Stimulated activated CD8-positive, alpha-beta memory T cell treated with anti-CD3 and anti-CD28 coated beads, Interleukin-15, amount 100 ng/mL, for 4 hours (primary cell): ENCODE results near the gene ARHGAP25.
A peak's percentile ranks its signal among the peaks of the same experiment; 100 is the strongest.

ENCODE experiments used
- DNase-seq, 2 donors: peaks; one replicate each; pipeline ENCODE4 v3.0.0-alpha.2; 2020; ENCODE audit warnings: low read depth in 2 of 2

The ARHGAP25 gene

DNA sequence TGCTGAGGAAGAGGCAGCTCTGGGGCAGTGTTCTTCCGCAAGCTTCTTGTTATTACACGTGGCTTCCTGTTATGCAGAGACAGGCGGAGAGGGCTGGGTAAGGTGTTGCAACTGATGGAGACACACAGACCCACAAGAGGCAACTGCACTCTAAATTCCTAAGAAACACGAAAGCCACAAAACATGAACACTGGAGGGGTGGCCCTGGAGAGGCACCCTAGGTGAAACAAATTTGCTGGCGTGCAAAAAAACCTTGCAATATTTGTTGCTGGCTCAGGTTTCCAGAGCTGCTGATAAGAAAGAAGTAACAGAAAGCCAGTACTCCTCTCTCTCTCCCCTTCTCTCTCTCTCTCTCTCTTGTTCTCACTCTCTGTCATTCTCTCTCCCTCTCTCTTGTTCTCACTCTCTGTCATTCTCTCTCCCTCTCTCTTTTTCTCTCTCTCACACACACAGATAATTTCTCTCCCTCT lies 31.8 kb downstream of the ARHGAP25 start:
- no peak for DNase-seq

DNA sequence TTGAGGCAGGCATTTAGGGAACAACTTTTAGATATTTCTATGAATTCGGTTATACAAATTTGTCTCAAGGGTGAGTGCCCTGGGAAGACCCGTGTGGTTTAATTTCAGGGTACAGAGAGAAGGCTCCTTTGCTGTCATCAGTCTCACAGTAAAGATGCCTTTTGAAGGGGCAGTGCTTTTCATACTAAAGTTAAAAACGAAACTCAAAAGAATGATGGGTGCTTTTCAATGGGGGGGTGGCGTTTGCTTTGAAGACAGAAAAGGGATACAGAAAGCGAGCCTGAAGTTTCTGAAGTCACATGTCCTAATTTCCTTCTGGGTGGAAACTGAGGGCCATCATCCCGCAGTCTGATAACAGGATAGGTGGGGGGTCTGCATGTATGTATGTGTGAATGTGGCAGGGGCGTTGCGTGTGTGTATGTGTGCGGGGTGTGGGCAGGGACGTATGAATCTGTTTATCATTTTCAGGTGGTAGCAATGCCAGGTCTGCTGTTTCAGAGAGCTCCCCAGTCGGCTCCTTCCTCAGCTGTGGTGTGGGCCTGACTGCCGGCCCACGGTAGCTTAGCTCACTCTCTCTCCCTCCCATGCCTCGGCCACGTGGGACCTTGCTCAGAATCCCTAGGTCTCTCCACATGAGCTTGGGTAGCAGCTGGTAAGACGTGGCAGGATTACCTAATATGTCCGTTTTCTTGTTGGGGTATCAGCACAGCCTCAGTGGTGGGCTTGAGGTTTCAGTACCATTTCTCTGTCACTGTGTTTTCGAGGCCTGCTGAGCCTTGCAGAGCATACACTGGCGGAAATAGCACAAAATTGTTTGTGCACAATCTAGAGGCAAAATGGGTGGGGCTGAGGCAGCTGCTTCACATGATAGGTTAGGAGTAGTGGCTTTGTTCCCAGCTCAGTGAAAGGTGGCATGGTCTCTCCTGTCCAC lies 32.7 kb downstream of the ARHGAP25 start:
- DNase-seq: no peak

DNA sequence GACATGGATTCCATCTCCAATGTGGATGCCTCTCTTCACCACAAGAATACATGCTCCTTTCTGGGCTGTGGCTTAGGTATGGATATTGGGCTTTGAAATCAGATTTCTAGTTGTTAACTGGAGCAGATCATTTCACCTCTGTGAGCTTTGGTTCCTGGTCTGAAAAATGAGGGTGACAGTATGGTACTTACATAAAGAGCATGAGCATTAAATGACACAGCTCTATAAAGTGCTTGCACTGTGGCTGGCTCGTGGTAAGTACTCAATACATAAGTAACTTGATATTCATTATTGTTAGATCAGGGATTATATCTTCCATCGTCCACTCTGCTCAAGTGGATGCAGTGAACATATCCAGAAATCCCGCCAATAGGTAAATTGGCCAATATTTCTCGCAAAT lies 33.4 kb downstream of the ARHGAP25 start:
- no peak for DNase-seq

DNA sequence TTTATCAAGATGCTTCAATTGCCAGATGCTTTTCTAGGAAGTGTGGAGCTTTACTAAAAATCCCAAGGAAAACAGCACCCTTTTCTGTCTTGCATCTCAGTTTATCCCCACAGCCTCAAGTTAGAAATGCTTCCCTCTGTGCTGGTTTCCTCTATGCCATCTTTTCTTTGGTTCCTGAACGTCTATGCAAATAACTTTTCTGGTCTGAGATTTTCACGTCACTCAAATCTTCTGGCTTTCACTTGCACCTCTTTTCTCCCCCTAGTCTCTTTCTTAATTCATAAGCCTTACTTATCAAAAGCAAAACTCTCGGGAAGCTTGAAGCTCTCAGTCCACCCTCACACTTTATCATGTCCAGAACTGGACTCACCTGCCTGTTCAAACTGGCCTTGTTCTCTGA lies 33.9 kb downstream of the ARHGAP25 start:
- DNase-seq: no peak

DNA sequence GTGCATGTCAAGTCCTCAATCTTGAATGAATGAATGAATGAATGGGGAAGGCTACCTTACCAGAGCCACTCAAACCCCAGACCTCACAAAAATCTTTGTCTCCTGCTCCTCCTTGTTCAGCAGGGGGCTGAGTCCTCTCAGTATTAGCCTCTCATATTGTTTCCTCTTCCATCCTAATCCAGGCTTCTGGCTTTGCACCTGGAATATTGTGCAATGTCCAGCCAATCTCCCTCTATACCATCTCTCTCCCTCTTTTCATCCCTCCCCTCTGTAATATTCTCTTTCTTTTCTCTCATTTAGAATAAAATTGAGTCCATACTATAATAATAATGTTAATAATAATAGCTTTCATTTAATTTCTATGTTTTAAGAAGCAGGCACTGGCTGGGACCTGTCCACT lies 34.3 kb downstream of the ARHGAP25 start:
- no peak for DNase-seq

DNA sequence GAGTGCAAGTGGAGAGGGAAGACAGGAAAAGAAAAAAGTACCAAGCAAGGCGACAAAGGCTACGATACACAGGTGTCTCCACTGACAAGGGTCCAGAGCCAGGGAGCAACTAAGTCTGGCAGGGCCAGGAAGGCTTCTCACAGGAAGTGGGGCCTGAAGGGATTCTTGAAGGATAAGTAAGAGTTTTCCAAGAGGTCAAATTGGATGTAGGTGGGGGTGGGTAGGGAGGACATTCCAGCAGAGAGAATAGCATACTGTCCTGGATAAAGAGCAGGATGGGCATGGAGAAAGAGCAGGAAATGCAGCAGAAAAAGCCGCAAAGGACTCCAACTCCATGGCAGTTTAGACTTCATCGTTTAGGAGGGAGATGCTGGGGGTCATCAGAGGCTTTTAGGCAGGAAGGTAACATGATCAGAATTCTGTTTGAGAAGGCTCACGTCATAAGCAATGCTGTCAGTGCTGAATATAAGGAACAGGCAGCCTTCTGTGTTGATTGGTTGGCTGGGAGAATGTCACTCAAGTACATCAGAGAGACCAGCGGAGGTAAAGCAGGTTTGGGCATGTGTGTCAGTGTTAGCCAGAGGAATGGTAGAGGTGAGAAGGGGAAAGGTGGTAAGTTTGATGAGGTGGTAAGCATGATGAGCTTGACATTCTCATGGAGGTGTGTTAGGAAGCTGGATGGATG lies 35.1 kb downstream of the ARHGAP25 start:
- no peak for DNase-seq

DNA sequence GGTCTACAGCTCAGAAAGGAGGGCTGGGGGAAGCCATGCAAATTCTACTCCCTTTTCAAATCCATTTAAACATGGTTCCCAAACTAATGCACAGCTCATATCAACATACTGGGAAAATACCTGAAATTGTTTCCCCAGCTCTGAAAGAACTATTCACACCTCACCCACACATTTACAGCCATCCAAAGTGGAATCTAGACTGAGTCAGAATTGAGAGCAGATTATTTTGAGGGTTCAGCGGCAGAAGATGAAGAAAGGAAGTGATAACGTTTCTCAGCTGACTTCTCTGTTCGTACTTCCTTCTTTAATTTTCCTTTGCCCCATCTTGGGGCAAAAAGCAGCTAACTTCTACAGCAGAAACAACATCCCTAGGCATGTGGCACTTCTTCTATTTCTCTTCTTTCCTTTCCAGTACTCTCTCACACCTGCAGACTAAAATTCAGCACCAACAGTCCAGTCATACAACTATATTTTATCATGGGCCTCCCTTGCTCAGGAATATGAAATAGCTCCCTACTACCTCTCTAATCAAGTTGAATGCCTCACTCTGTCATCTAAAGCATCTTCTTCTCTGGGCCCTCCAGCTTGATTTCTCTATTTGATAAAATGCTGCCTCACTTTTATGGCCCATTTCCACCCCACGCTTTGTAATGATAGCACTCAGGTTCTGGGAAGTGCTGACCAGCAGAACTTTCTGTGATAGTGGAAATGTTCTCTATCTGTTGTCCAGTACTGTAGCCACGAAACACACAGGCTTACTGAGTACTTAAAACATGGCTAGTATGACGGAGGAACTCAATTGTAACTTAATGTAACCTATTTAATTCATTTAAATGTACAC lies 35.9 kb downstream of the ARHGAP25 start:
- DNase-seq: no peak

DNA sequence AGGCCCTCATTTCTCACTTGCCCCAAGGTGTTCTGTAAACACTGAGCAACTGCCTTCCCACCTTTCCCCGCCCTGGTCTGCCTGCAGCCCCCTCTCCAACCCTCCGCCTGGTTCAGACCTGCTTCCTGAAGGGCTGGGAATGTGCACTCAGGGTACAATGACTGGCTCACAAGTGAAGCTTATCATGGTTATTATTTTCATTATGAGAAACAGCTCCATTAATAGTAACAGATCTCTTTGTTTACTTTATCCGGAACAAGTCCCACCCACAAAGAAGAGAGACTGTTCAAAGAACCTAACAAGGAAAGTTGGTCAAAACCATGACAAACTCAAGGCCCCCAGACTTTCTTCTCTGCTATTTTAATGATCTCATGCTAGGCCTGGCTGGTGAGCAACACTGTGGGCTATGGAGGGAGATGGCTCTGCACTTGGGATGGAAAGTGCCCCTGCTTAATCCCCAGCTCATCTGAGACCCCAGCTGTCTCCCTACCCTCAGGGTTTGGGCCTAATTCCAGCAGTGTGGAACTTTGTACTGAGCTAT lies 36.7 kb downstream of the ARHGAP25 start:
- DNase-seq: no peak

DNA sequence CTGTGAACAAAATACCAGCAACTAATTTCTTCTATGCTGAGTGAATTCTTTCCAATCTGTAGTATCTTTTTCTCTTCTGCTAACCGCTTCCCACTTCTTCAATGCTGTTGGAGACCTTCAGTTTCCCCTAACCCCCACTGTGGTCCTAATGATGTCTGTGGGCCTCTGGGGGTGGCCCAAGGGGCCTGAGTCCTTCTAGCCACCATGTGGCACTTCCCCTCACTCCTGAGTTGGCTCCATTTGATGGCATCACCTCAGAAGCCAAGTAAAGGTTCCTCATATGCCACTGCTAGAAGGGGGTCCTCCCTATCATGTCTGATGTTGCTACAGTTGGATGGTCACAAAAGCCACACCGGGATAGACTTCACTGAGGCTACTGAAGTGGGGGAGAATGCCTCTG lies 37.5 kb downstream of the ARHGAP25 start:
- no peak for DNase-seq

DNA sequence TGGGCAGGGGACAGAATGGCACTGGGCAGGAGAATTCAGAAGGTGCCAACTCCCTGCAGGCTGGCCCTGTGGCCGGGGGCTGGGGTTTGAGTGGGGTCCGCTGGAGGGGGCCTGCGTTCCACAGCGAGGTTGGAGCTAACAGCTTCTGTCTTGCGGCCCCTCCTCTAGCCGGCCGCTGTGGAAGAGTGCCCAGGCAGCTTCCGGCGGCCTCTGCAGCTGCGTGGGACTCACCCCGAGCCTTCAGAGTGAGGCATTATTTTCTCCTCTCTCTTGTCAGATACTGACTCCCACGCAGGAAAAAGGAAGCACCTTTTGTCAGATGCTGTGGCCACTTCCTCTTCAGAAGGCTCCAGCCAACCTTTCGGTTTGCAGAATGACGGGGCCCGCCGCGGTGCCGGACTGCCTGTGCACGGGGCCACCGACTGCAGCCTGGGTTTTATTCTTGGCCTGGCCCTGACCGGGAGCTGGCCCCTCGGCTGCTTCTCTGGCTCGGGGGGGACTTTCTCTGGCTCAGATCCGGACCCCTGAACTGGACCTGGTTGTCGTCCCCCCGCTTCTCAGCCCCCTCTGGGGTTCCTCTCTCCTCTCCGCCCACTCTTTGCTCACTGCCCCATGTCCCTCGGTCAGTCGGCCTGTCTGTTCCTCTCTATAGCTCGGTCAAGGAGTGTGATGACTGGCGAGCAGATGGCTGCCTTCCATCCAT lies 40.1 kb downstream of the ARHGAP25 start:
- DNase-seq: peak; percentile 42 to 48

DNA sequence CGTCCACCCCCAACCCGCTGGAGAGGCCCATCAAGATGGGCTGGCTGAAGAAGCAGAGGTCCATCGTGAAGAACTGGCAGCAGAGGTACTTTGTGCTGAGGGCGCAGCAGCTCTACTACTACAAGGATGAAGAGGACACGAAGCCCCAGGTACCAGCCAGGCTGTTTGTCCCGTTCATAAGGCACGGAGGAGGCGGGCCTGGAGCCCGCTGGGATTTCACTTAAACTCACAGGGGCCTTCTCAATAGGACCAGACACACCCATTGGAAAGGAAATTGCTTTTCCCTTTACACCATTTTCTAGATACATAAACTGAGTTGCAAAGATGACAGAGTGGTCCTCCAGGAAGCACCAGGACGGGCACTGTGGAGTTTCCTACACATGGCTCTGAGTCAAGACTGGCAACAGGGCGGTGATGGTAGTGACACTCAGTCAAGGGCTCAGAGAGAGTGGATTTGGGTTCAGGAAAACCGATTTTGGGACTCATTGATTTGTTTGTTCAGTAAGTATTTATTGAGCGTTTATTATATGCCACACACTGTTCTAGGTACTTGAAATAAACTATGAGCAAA lies 40.7 kb downstream of the ARHGAP25 start:
- DNase-seq: no peak

DNA sequence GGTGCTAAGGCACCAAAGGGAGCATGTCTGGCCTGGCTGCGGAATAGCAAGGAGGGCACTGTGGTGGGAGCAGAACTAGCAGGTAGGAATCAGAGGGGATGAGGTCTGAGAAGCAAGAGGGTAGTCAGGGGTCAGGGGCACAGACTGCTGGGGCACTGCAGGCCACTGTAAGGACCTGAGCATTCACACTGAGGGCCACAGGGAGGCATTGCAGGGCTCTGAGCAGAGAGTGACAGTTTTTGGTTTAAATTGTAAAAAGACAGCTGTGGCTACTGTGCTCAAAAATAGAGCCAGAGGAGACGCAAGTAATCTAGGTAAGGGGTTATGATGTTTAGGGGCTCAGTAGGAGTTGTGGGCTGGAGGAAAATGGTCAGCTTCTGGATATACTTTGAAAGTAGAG lies 41.5 kb downstream of the ARHGAP25 start:
- no peak for DNase-seq

DNA sequence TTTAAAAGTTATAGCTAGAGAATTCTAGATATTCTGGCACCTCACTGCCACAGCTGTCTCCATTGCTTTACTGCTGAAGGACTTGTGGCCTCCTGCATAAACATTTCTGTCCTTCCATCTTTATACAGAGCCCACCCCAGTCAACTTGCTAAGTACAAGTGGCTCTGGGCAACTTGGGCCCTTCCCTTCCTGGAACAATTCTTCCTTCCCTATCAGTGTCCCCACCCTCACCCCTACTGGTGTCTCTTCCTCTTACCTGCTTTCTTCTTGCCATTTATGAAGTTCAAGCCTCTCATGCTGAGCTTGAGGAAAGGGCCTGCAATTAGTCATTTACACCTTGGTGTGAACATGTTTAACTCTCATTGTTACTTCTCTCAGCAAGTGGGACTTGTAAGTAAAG lies 45.0 kb downstream of the ARHGAP25 start:
- DNase-seq: no peak

DNA sequence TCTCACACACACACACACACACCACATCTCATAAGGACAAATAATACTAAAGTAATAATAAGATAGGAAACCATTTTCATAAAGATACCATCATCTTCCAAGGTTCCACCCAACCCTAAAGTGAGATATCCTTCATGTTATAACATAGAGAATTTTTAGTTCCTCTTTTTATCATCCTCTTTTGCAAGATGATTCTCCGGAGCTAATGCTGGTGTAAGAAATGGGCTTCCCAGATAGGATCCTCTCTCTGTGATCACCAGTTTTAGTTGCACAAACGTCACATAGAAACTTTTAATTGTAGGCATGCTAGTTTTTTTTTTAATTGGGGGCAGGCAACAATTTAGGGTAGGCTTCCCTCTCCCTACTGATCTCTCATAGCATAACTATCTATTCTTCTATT lies 49.6 kb downstream of the ARHGAP25 start:
- DNase-seq: no peak

DNA sequence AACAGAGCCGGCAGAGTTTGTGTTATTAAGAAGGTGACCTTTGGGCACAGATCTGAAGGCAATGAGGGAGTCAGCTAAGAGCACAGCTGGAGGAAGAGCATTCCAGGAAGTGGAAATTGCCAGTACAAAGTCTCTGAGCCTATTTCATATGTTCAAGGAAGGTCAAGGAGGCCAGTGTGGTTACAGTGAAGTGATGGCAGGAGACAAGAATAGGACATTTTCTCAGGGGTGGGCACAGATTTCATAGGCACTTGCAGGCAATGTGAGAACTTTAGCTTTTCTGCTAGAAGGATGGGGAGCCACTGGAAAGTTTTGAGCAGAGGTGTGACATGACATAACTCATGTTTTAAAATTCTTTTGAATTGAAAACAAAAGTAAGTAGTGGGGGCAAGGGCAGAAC lies 50.3 kb downstream of the ARHGAP25 start:
- no peak for DNase-seq

DNA sequence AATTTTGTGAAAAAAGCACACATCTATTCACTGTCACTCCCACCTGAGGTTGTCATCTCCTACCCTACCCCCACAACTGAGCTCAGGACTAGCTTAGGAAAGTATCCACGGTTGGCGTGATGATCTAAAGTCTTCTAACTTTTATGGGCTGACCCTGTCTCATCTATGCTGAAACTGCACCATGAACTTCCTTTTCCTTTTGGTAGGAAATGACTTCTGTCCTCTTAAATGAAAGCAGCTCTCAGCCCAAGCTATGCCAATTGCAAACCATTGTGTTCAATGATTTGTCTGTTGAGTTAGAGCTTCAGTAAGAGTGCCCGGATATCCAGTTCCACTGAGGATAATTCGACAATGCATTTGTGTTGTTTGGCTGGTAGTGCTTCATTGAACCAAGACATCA lies 52.7 kb downstream of the ARHGAP25 start:
- no peak for DNase-seq

DNA sequence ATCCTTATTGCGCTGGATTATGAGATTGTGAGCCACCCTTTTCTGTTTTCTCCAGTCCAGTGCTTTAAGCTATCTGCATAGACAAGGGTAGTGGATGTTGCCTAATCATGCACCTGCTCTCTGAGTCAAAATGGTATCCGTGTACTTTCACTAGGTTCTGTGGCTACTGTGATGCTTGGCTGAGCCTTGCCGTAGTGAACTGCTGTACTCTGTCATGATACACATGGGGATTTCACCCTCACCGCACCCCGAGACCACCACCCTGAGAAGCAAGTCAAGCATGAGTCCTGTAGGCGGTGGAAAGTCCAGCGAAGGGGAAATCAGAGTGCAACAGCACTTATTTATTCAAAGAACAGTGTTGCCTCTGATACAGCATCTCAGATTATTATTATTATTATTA lies 55.0 kb downstream of the ARHGAP25 start:
- no peak for DNase-seq

DNA sequence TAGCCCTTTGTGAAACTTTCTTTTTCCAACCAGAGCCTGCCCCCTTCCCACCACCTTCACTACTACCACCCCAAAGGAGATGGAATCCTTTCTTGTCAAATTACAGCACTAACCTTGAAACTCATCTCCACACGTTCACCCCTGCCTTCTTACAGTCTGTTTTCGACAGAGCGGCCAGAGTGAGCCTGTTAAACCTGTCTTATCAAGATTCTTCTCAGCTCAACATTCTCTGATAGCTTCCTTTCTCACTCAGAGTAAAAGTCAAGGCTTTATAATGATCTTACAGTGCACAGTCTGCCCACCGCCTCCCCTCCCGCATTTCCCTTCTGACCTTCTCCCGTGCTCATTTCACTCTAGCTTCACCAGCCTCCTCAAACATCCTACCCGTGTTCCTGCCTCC lies 56.0 kb downstream of the ARHGAP25 start:
- DNase-seq: no peak

DNA sequence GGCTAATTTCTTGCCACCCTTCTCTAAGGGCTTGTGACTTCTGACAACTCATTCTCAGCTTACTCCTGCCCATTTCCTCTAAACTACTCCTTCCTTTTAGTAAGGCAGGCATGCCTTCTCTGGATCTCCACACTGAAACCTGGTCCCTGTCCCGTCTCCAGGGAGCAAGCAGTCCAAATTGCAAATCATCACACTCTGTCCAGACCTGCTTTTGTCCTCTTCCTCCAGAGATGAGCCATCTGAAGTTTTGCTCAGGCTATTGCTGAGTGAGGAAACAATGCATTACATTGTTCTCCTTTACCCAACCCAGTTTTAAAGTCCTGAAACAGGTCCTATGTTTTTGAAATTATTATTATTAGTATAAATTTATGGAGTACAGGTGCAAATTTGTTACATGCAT lies 57.3 kb downstream of the ARHGAP25 start:
- no peak for DNase-seq

DNA sequence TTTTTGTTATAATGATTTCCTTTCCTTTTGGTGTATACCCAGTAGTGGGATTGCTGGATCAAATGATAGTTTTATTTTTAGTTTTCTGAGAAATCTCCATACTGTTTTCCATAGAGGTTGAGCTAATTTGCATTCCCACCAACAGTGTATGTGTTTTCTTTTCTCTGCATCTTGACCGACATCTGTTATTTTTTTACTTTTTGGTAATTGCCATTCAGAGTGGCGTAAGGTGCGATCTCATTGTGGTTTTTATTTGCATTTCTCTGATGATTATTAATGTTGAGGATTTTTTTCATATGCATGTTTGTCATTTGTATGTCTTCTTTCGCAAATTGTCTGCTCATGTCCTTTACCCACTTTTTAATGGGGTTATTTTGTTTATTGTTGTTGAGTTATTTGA lies 58.1 kb downstream of the ARHGAP25 start:
- no peak for DNase-seq

DNA sequence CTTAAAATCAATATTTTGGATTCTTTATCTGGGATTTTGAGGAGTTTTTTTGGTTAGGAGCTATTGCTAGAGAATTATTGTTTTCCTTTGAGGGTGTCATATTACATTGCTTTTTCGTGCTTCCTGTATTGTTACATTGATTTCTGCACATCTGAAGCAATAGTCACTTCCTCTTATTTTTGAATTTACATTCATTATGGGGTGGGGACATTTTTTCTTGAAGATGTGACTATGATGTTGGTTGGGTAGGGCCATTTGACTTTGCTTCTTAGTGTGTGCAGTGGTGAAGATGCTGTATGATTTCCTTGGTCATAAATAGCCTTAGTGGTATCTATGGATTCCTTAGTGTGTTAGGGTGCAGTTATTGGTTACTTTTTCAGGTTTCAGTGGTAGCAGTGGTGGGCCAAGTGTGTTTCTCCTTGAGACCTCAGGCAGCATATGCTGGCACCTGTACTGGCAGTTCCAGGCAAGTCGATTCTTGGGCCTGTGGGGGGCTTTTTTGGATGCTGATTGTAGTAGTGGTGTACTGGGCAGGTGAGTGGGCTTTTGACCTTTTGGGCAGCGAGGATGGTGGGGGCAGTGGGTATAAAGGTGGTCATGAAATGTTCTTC lies 61.8 kb downstream of the ARHGAP25 start:
- no peak for DNase-seq
